Activated CD8-positive, alpha-beta memory T cell treated with anti-CD3 and anti-CD28 coated beads, Interleukin-2, amount 50 U/mL, for 1 hour (primary cell): Measurements from ENCODE around the gene RAG1.
"Not testable (repeated sequence)": the region's sequence is repeated elsewhere in the genome, so short reads cannot be mapped to it uniquely, and the experiment has no call there.

Experiments used
- DNase-seq: peaks from one replicate; pipeline ENCODE4 v3.0.0-alpha.2; 2020; ENCODE audit errors: extremely low read depth

The RAG1 gene

DNA sequence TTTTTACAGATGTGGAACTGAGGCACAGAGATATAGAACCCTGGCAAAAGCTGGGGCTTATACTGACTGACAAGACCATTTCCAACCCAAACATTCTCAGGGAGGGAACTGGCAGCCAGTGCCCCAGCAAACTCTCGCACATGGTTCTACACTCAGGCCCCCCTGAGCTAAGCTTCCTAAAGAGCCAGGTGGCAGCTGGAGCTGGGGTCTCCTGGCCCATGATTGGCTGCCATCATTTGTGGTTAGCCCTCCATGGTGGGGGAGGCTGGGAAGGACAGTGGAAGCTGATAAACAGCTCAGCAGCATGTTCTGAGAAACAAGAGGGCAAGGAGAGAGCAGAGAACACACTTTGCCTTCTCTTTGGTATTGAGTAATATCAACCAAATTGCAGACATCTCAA, at the start of gene RAG1:
TSS of gene RAG1 (plus strand) at position 314 of the 400 bp plus-strand sequence. CDS start 5,298 bp downstream, outside the sequence.
- DNase-seq = no peak

DNA sequence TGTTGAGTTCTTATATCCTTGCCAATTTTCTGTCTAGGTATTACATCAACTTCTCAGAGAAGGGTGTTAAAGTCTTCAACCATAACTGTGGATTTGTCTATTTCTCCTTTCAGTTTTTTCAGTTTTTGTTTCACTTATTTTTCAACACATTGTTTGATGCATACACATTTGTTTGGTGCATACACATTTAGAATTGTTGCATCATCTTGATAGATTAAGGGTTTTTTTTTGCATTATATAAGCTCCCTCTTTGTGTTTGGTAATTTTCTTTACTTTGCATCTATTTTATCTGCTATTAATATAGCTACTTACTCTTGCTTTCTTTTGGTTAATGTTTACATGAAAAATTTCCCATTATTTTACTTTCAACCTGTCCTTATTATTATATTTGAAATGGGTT, 37.0 kb upstream of the RAG1 start:
- no peak for DNase-seq

- DNase-seq = no peak
Measured at GRCh38 chr11:36532941-36533601, 34.7 kb upstream of the RAG1 start.

- no peak for DNase-seq
Measured at GRCh38 chr11:36534276-36534840, 33.4 kb upstream of the RAG1 start.

- no peak for DNase-seq
Measured at GRCh38 chr11:36540998-36541397, 26.8 kb upstream of the RAG1 start.

DNA sequence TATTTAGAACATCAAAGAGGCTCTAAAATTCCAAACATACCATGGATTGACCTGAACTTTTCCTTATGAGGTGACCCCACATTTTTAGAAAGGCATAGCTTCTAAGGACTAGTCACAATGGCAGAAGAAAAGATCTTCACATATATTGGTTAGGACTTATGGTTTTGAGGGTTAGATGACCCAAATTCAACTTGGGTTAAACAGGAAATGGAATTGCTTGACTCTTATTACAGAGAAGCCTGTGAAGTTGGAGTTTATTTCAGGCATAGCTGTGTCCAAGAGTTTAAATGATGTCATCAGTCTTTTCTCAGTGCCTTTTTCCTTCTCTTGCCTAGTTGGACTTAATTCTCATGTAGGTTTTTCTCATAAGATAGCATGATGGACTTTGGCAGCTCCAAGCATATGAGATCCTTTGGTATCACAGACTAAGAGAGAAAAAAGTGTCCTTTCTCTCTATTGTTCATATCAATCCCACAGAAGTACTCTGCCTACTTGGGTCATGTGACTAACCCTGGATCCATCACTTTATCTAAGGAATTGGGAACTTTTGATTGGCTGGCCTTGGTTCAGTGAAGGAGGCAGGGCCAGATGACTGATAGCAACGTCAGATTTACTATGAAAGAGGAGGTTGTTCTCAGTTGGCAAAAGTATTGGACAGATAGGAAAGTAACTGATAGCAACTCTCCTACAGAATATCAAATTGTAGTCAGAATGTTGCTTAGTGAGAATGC, 17.3 kb upstream of the RAG1 start:
- no peak for DNase-seq

GRCh38 chr11:36557390-36557789, 10.4 kb upstream of the RAG1 start:
- DNase-seq = not testable (repeated sequence)

- DNase-seq = no peak
Measured at GRCh38 chr11:36557991-36558390, 9.8 kb upstream of the RAG1 start.

DNA sequence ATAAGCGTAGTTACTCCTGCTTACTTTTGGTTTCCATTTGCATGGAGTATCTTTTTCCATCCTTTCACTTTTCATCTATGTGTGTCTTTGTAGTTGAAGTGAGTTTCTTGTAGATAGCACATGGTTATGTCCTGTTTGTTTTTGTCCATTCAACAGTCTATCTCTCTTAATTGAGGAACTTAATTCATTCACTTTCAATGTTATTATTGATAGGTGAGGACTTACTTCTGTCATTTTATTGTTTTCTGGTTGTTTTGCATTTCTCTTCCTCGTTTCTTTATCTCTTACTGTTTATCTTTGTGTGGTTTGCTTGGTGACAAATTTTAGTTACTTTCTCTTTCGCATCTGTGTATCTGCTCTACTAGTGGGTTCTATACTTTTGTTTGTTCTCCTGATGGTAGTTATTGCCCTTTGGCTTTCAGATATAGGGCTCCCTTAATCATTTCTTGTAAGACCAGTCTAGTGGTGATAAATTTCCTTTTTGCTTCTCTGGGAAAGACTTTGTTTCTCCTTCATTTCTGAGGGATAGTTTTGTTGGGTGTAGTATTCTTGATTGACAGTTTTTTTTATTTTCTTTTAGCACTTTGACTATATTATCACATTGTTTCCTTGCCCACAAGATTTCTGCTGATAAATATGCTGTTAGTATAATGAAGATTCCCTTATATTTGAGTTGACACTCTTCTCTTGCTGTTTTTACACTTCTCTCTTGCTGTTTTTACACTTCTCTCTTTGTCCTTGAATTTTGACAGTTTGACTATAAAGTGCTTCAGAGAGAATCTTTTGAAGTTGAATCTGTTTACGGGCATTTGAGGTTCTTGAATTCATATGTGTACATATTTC, 9.0 kb upstream of the RAG1 start:
- DNase-seq = no peak

DNA sequence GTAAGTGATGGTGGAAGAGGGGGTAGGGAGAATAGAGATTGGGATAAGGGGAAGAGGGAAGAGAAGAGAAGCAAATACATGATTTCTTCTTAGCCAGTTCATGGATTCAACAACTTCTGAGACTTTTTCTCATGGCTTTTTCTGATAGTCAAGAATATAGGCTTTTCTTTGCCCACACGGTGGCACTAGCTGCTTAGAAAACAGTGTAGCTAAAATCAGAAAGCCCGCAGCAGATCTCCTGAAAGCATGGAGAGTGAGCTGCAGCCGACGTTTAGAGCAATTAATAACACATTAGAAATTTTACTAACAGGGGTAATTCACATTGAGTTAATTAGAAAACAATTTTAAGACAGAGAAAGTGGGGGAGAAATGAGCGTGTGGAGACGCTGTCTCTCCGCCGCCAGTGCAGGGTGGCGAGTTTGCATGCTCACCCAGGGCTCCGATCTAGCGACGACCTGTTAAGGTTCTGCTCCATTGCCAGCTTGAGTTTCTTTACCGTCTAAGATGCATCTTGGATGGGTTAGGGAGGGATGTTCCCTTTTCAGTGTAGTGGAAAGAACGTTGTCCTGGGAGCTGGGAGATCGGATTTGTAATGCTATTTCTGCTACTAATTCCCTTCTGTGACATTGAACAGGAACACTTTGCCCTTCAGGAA, 3.3 kb upstream of the RAG1 start:
- no peak for DNase-seq

GRCh38 chr11:36565031-36565610, 2.7 kb upstream of the RAG1 start:
- DNase-seq = no peak

GRCh38 chr11:36566407-36567053, 1.3 kb upstream of the RAG1 start:
- no peak for DNase-seq

DNA sequence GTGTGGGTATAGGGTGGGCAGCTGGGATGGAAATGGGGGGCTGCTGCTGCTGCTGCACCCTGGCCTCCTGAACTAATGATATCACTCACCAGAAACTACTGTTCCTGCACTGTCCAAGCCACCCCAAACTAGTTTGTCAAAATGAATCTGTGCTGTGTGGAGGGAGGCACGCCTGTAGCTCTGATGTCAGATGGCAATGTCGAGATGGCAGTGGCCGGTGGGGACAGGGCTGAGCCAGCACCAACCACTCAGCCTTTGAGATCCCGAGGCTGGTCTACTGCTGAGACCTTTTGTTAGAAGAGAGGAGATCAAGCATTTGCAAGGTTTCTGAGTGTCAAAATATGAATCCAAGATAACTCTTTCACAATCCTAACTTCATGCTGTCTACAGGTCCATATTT, 1.3 kb downstream of the RAG1 start:
- DNase-seq = no peak

- DNase-seq = no peak
Measured at GRCh38 chr11:36574486-36574885, 6.7 kb downstream of the RAG1 start.

DNA sequence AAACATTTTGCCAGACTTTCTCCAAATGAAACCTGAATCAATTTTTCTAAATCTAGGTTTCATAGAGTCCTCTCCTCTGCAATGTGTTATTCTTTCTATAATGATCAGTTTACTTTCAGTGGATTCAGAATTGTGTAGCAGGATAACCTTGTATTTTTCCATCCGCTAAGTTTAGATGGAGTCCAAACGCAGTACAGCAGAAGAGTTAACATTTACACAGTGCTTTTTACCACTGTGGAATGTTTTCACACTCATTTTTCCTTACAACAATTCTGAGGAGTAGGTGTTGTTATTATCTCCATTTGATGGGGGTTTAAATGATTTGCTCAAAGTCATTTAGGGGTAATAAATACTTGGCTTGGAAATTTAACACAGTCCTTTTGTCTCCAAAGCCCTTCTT, 9.6 kb downstream of the RAG1 start:
- no peak for DNase-seq

DNA sequence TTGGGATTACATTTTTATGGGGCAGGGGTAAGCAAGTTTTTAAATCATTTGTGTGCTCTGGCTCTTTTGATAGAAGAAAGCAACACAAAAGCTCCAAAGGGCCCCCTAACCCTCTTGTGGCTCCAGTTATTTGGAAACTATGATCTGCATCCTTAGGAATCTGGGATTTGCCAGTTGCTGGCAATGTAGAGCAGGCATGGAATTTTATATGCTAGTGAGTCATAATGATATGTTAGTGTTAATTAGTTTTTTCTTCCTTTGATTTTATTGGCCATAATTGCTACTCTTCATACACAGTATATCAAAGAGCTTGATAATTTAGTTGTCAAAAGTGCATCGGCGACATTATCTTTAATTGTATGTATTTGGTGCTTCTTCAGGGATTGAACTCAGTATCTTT, 10.1 kb downstream of the RAG1 start:
- no peak for DNase-seq

GRCh38 chr11:36578458-36578857, 10.7 kb downstream of the RAG1 start:
- DNase-seq = no peak

- no peak for DNase-seq
Measured at GRCh38 chr11:36581536-36581935, 13.7 kb downstream of the RAG1 start.

- no peak for DNase-seq
Measured at GRCh38 chr11:36583667-36584066, 15.9 kb downstream of the RAG1 start.

GRCh38 chr11:36586543-36586942, 18.7 kb downstream of the RAG1 start:
- no peak for DNase-seq

GRCh38 chr11:36588099-36588498, 20.3 kb downstream of the RAG1 start:
- DNase-seq = no peak
